Tibial nerve (tissue), 3 donors: ENCODE results near the gene VCX3B.
"Not testable (repeated sequence)": the region's sequence is repeated elsewhere in the genome, so short reads cannot be mapped to it uniquely, and the experiment has no call there.

ENCODE experiments used
- POLR2A ChIP-seq, 2 donors: fragments of 450-650 bp; IDR thresholded peaks; one replicate each; pipeline ENCODE4 v1.6.1; 2017; ENCODE audit warnings: antibody characterized with exemption in 2 of 2, mild to moderate bottlenecking in 2 of 2, moderate library complexity in 2 of 2
- TF ChIP-seq, protein P1 (sequence below), 5 experiments: fragments of 200-600 bp in 3 of 5; fragments of 450-650 bp in 2 of 5; sonication (generic) in 3 of 5; IDR thresholded peaks; one replicate each; pipeline ENCODE4 v1.5.1; 2016 to 2019; ENCODE audit warnings: antibody characterized with exemption in 5 of 5, mild to moderate bottlenecking in 3 of 5, moderate library complexity in 2 of 5

- TF ChIP-seq POLR2A (IDR thresholded peaks at IDR 0.05): not testable (repeated sequence)
- TF ChIP-seq, protein P1, sequence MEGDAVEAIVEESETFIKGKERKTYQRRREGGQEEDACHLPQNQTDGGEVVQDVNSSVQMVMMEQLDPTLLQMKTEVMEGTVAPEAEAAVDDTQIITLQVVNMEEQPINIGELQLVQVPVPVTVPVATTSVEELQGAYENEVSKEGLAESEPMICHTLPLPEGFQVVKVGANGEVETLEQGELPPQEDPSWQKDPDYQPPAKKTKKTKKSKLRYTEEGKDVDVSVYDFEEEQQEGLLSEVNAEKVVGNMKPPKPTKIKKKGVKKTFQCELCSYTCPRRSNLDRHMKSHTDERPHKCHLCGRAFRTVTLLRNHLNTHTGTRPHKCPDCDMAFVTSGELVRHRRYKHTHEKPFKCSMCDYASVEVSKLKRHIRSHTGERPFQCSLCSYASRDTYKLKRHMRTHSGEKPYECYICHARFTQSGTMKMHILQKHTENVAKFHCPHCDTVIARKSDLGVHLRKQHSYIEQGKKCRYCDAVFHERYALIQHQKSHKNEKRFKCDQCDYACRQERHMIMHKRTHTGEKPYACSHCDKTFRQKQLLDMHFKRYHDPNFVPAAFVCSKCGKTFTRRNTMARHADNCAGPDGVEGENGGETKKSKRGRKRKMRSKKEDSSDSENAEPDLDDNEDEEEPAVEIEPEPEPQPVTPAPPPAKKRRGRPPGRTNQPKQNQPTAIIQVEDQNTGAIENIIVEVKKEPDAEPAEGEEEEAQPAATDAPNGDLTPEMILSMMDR (IDR thresholded peaks at IDR 0.05): not testable (repeated sequence)
These were observed 12.3 kb upstream of the VCX3B start for GRCh38 chrX:8452343-8452742.
